ENCODE data around the gene OR51L1.

Gene OR51L1

GRCh38 chr11:5011254-5011653 is 16.6 kb downstream of the OR51L1 start:
- no peak for ATAC-seq
- TF ChIP-seq CSDC2 (CRISPR knock-in tag; IDR thresholded peaks at IDR 0.05) (no peak), SNAI2 (CRISPR knock-in tag; IDR thresholded peaks at IDR 0.05) (no peak)

- TF ChIP-seq ZFP30 (CRISPR knock-in tag; IDR thresholded peaks at IDR 0.05) (no peak), BACH2 (CRISPR knock-in tag; IDR thresholded peaks at IDR 0.05; ENCODE audit: borderline replicate concordance) (no peak), TSHZ2 (CRISPR knock-in tag; IDR thresholded peaks at IDR 0.05) (no peak), ZNF565 (CRISPR knock-in tag; conservative IDR thresholded peaks at IDR 0.05; ENCODE audit: low read depth) (no peak), CREB5 (CRISPR knock-in tag; IDR thresholded peaks at IDR 0.05; ENCODE audit: low read depth) (no peak), CSRNP3 (CRISPR knock-in tag; IDR thresholded peaks at IDR 0.05) (no peak), TCF4 (CRISPR knock-in tag; IDR thresholded peaks at IDR 0.05; ENCODE audit: borderline replicate concordance) (no peak), ZNF8 (CRISPR knock-in tag; IDR thresholded peaks at IDR 0.05) (no peak), POU6F1 (CRISPR knock-in tag; IDR thresholded peaks at IDR 0.05; ENCODE audit: borderline replicate concordance, low read depth) (no peak), CSDC2 (CRISPR knock-in tag; IDR thresholded peaks at IDR 0.05) (no peak), SNAI2 (CRISPR knock-in tag; IDR thresholded peaks at IDR 0.05) (no peak), ZNF70 (CRISPR knock-in tag; IDR thresholded peaks at IDR 0.05) (no peak), OSR1 (CRISPR knock-in tag; IDR thresholded peaks at IDR 0.05) (no peak), TOX (CRISPR knock-in tag; IDR thresholded peaks at IDR 0.05; ENCODE audit: borderline replicate concordance) (no peak), PPARA (CRISPR knock-in tag; IDR thresholded peaks at IDR 0.05; ENCODE audit: borderline replicate concordance) (no peak), ZC3H10 (CRISPR knock-in tag; IDR thresholded peaks at IDR 0.05) (no peak), GLIS3 (CRISPR knock-in tag; IDR thresholded peaks at IDR 0.05) (no peak), ESRRG (CRISPR knock-in tag; IDR thresholded peaks at IDR 0.05) (no peak), PATZ1 (CRISPR knock-in tag; IDR thresholded peaks at IDR 0.05; ENCODE audit: borderline replicate concordance) (no peak)
- ATAC-seq: no peak
Observed at GRCh38 chr11:5013012-5013411, 18.4 kb downstream of the OR51L1 start.

GRCh38 chr11:5021996-5022395 is 27.3 kb downstream of the OR51L1 start:
- ATAC-seq: no peak
- TF ChIP-seq ZFP30 (CRISPR knock-in tag; IDR thresholded peaks at IDR 0.05) (no peak), GLIS3 (CRISPR knock-in tag; IDR thresholded peaks at IDR 0.05) (no peak), BACH2 (CRISPR knock-in tag; IDR thresholded peaks at IDR 0.05; ENCODE audit: borderline replicate concordance) (no peak), OSR1 (CRISPR knock-in tag; IDR thresholded peaks at IDR 0.05) (no peak), ESRRG (CRISPR knock-in tag; IDR thresholded peaks at IDR 0.05) (no peak), CREB5 (CRISPR knock-in tag; IDR thresholded peaks at IDR 0.05; ENCODE audit: low read depth) (no peak), ZNF8 (CRISPR knock-in tag; IDR thresholded peaks at IDR 0.05) (no peak), ZC3H10 (CRISPR knock-in tag; IDR thresholded peaks at IDR 0.05) (no peak)
